ENCODE results near the gene CXCL13. TPM values are rescaled to one million over a fixed set of nuclear protein-coding genes. Genes with fewer than 3 reads are reported as not detected.

CXCL13 gene
- total and polyA plus RNA-seq, 4 donors: 1.2 to 4.0 (median 2.8) TPM; not detected in 1

GRCh38 chr4:77624213-77624612 lies 18.6 kb downstream of the CXCL13 start:
- Histone ChIP-seq H3K4me1 (ENCODE audit: control insufficient read depth in 4 of 4, insufficient read depth in 4 of 4, low read length in 3 of 4) (peaks cover 0 to 5% (median 0%) of the 10 kb centered on the region in 4 donors), H3K36me3 (ENCODE audit: control insufficient read depth in 4 of 4, insufficient read depth in 3 of 4, low read depth in 1 of 4, low read length in 3 of 4) (no peaks in the 10 kb centered on the region), H3K4me3 (ENCODE audit: low read depth in 1 of 3, low read length in 3 of 3) (no peak overlapping the region), H3K27ac (ENCODE audit: low read depth in 1 of 2, low read length in 2 of 2) (no peak overlapping the region), H3K9ac (ENCODE audit: low read depth in 1 of 2, low read length in 2 of 2) (no peak overlapping the region), H3K27me3 (ENCODE audit: control insufficient read depth in 4 of 4, insufficient read depth in 4 of 4, low read length in 3 of 4) (no peaks in the 10 kb centered on the region), H3K9me3 (ENCODE audit: control insufficient read depth in 4 of 4, low read length in 3 of 4) (no peaks in the 10 kb centered on the region)
- DNase-seq (ENCODE audit: low spot score): no peak
- TF ChIP-seq FOXA1 (IDR thresholded peaks at IDR 0.05): no peak
- no peak for TF ChIP-seq RXRA (IDR thresholded peaks at IDR 0.05)
- no peak for TF ChIP-seq RAD21 (IDR thresholded peaks at IDR 0.05)
- TF ChIP-seq HNF4G (IDR thresholded peaks at IDR 0.05): no peak
- no peak for TF ChIP-seq JUND (IDR thresholded peaks at IDR 0.05)
- no peak for TF ChIP-seq GABPA (IDR thresholded peaks at IDR 0.05 in 1 of 2, conservative IDR thresholded peaks at IDR 0.05 in 1 of 2)
- TF ChIP-seq EGR1 (IDR thresholded peaks at IDR 0.05; ENCODE audit: low read depth in 2 of 2): no peak
- TF ChIP-seq, protein P1, sequence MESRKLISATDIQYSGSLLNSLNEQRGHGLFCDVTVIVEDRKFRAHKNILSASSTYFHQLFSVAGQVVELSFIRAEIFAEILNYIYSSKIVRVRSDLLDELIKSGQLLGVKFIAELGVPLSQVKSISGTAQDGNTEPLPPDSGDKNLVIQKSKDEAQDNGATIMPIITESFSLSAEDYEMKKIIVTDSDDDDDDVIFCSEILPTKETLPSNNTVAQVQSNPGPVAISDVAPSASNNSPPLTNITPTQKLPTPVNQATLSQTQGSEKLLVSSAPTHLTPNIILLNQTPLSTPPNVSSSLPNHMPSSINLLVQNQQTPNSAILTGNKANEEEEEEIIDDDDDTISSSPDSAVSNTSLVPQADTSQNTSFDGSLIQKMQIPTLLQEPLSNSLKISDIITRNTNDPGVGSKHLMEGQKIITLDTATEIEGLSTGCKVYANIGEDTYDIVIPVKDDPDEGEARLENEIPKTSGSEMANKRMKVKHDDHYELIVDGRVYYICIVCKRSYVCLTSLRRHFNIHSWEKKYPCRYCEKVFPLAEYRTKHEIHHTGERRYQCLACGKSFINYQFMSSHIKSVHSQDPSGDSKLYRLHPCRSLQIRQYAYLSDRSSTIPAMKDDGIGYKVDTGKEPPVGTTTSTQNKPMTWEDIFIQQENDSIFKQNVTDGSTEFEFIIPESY (IDR thresholded peaks at IDR 0.05): no peak
- TF ChIP-seq HNF4A (conservative IDR thresholded peaks at IDR 0.05): no peak
- TF ChIP-seq YY1 (IDR thresholded peaks at IDR 0.05): no peak
- TF ChIP-seq FOXA2 (IDR thresholded peaks at IDR 0.05): no peak
- TF ChIP-seq, protein P2, sequence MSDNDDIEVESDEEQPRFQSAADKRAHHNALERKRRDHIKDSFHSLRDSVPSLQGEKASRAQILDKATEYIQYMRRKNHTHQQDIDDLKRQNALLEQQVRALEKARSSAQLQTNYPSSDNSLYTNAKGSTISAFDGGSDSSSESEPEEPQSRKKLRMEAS (IDR thresholded peaks at IDR 0.05): no peak
- TF ChIP-seq CTCF (IDR thresholded peaks at IDR 0.05; ENCODE audit: low read depth, low read length, missing input control): no peak
- WGBS: 89% methylated on average over 4 of the region's 4 CpGs

DNA sequence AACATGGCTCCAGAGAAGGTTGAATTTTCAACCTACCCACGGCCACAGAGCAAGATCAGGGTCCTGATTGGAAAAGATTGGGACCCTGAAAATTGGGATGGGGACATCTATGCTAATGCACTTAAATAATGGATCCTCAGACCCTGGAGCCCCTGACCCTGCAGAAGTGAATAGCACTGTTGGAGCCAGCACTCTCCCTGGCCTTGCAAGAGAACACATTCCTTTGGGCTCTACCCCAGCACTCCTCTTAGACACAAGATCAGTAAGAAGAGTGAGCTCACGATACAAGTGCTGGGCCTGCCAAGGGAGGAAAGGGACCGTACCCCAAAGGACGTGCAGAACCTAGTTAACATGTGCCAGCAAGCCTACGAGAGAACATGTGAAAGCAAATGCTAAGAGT lies 19.9 kb downstream of the CXCL13 start:
- TF ChIP-seq NR2F2 (IDR thresholded peaks at IDR 0.05) (no peak), HNF4A (conservative IDR thresholded peaks at IDR 0.05) (no peak), SP1 (IDR thresholded peaks at IDR 0.05) (no peak), EGR1 (IDR thresholded peaks at IDR 0.05; ENCODE audit: low read depth in 2 of 2) (no peak), CTCF (IDR thresholded peaks at IDR 0.05; ENCODE audit: low read depth, low read length, missing input control) (no peak), FOXA2 (IDR thresholded peaks at IDR 0.05) (no peak), JUND (IDR thresholded peaks at IDR 0.05) (no peak), YY1 (IDR thresholded peaks at IDR 0.05) (no peak), TAF1 (conservative IDR thresholded peaks at IDR 0.05) (no peak), RAD21 (IDR thresholded peaks at IDR 0.05) (no peak), HNF4G (IDR thresholded peaks at IDR 0.05) (no peak), GABPA (IDR thresholded peaks at IDR 0.05 in 1 of 2, conservative IDR thresholded peaks at IDR 0.05 in 1 of 2) (no peak)
- TF ChIP-seq, protein P1 (IDR thresholded peaks at IDR 0.05): no peak
- Histone ChIP-seq H3K9ac (ENCODE audit: low read depth in 1 of 2, low read length in 2 of 2) (no peak overlapping the region), H3K27me3 (ENCODE audit: control insufficient read depth in 4 of 4, insufficient read depth in 4 of 4, low read length in 3 of 4) (no peaks in the 10 kb centered on the region), H3K4me1 (ENCODE audit: control insufficient read depth in 4 of 4, insufficient read depth in 4 of 4, low read length in 3 of 4) (peaks cover 0 to 3% (median 0%) of the 10 kb centered on the region in 4 donors), H3K9me3 (ENCODE audit: control insufficient read depth in 4 of 4, low read length in 3 of 4) (no peaks in the 10 kb centered on the region), H3K4me3 (ENCODE audit: low read depth in 1 of 3, low read length in 3 of 3) (no peak overlapping the region), H3K36me3 (ENCODE audit: control insufficient read depth in 4 of 4, insufficient read depth in 3 of 4, low read depth in 1 of 4, low read length in 3 of 4) (no peaks in the 10 kb centered on the region), H3K27ac (ENCODE audit: low read depth in 1 of 2, low read length in 2 of 2) (no peak overlapping the region)
- WGBS: 91% methylated on average over 5 of the region's 5 CpGs
- DNase-seq (ENCODE audit: low spot score): no peak
